KOPT-K1 (cell line): ENCODE measurements around the gene AGT.
"Not testable (repeated sequence)": the region's sequence is repeated elsewhere in the genome, so short reads cannot be mapped to it uniquely, and the experiment has no call there.

Experiments
- H3K27ac ChIP-seq: fragments of 200-600 bp; sonication (generic); 2 replicates; pipeline ENCODE4 v1.5.1; 2016; ENCODE audit warnings: antibody characterized with exemption, mild to moderate bottlenecking, low read depth, low read length; ENCODE audit not compliant: poor library complexity, severe bottlenecking
- H3K36me3 ChIP-seq: fragments of 200-600 bp; sonication (generic); 2 replicates; pipeline ENCODE4 v1.5.1; 2017; ENCODE audit warnings: antibody characterized with exemption, mild to moderate bottlenecking, low read length, moderate library complexity; ENCODE audit not compliant: insufficient read depth
- H3K9me3 ChIP-seq: fragments of 200-600 bp; sonication (generic); 2 replicates; pipeline ENCODE4 v1.5.1; 2017; ENCODE audit warnings: antibody characterized with exemption, low read length, mild to moderate bottlenecking; ENCODE audit not compliant: insufficient read depth, poor library complexity, severe bottlenecking

Gene AGT

GRCh38 chr1:230669543-230669942 is 44.4 kb downstream of the AGT start:
- no peak overlapping the region for H3K27ac ChIP-seq
- peaks cover 97% of the 10 kb centered on the region for H3K36me3 ChIP-seq
- H3K9me3 ChIP-seq, result no peaks in the 10 kb centered on the region

GRCh38 chr1:230668227-230668626 is 45.7 kb downstream of the AGT start:
- H3K36me3 ChIP-seq, result peaks cover 95% of the 10 kb centered on the region

GRCh38 chr1:230661976-230662375 is 51.9 kb downstream of the AGT start:
- peaks cover 80% of the 10 kb centered on the region for H3K36me3 ChIP-seq
- no peak overlapping the region for H3K27ac ChIP-seq

More at GRCh38 chr1:230668227-230668626, 45.7 kb downstream of the AGT start:
- Histone ChIP-seq H3K9me3 (no peaks in the 10 kb centered on the region), H3K27ac (no peak overlapping the region)

GRCh38 chr1:230658691-230659090 is 55.2 kb downstream of the AGT start:
- H3K9me3 ChIP-seq, result peaks cover under 1% of the 10 kb centered on the region
- H3K36me3 ChIP-seq, result peaks cover 50% of the 10 kb centered on the region
- no peak overlapping the region for H3K27ac ChIP-seq

More at GRCh38 chr1:230661976-230662375, 51.9 kb downstream of the AGT start:
- no peaks in the 10 kb centered on the region for H3K9me3 ChIP-seq

- H3K36me3 ChIP-seq, result peaks cover 45% of the 10 kb centered on the region
- not testable (repeated sequence) for H3K9me3 ChIP-seq, H3K27ac ChIP-seq
Measured at GRCh38 chr1:230658103-230658502, 55.8 kb downstream of the AGT start.

- H3K9me3 ChIP-seq, result peaks cover 16% of the 10 kb centered on the region
- not testable (repeated sequence) for H3K27ac ChIP-seq
- H3K36me3 ChIP-seq, result peaks cover 32% of the 10 kb centered on the region
Measured at GRCh38 chr1:230656719-230657118, 57.2 kb downstream of the AGT start.
